Myocyte (in vitro differentiated cells): Measurements from ENCODE around the gene FDX2. TPM values are rescaled to one million over a fixed set of nuclear protein-coding genes. Genes with fewer than 3 reads are reported as not detected.

Source experiments
- DNase-seq: peaks from one replicate; pipeline ENCODE4 v3.0.0-alpha.2; 2012; ENCODE audit warnings: low read depth
- total RNA-seq: library from RNA; depleted of rRNA; stranded (reverse); fragments of >200 nt; gene quantifications from 2 replicates; pipeline ENCODE4 v1.2.3, GENCODE V29; 2014

FDX2 gene
- total RNA-seq, 1 donor from 2014 or later, result 39.4 TPM

DNA sequence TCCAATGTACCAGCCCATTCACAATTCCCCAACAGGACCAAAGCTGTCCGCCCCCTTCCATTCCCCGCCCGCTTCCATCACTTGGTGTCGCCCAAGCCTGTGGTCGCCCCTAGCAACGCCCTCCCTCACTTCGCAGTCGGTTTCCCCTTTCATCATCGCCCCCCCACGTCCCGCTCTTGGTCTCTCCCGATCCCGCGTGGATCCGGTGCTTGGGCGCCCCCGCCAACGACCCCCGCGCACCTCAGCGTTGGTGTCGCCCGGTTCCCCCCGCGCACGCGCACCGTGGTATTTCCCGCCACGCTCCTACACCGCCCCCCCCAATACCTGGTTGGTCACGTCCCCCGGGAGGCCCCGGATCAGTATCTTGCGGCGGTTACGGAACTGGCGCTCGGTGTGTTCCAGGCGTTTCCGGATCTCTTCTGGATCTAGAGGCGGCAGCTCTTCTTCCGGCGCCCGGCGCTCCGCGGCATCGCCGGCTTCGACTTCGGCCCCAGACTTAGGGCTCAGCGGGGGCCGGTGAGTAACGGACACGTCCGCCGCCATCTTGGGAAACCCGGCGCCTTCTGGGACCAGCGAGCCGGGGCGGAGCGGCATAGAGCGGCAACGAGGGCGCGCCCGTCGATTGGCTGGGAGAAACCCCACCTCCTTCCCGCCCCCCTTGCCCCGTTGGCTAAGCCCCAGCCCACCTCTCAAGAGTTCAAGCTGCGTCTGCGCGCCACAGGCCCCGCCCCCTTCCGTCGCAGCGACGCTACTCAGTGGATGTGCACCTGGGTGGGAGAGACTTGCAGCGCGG is 17.3 kb upstream of the FDX2 start, which contains the start of gene RAVER1:
Gene RAVER1 (minus strand): TSS at position 565 of the 793 bp plus-strand sequence. CDS start 22 bp downstream, at position 543.
- peak; percentile 98 for DNase-seq

DNA sequence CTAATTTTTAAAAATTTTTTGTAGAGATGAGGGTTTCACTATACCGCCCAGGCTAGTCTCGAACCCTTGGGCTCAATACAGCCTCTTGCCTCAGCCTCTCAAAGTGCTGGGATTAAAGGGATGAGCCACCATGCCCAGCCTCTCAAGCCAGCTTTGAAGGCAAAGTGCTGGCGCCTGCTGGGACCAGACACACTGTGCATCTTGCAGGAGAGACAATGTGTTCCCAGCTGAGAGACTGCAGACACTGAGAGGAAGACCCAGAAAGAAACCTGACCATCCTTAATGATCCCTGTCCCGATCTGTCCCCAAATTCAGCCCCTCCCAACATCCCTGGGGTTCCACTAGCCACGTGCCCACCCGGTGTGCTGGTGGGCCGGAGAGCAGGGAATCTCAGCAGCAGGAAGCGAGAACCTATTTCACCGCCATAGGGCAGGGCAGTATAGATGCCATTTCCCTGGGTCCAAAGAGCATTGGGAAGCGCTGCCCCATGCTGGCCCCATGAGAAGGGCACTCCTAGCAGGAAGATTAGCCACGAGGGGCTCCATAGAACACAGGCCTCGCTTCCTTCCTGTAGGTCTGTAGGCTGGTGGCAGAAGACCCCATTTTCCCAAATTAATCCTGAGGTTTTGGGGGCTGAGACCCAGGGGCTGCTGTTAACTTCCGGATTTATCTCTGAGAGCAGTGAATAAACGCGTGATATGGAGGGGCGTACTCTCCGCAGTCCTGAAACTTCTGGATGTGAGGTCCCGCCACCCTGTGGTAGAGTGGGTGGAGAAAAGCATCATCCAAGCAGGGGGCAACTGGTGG is 16.5 kb upstream of the FDX2 start:
- DNase-seq, result no peak

GRCh38 chr19:10329555-10329954 is 13.7 kb upstream of the FDX2 start:
- DNase-seq, result no peak

- DNase-seq, result no peak
Observed at GRCh38 chr19:10328558-10329429, 13.0 kb upstream of the FDX2 start.

DNA sequence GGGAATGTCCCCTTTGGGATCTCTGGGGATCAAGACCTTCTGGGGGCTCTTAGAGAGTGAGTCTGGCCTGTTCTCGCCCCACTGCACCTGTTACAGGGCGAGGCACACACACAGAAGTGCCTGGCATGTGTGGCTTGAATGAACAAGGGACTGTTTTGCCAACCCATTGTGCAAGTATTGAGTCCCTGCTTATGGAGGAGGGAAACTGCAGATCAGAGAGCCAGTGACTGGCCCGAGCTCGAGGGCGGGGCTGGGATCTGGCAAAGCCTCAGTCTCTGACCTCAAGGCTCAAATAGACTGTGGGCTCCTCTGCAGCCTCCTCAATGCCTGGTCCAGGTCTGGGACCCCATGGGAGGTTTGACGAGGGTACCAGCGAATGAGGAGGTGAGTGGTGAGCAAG is 12.0 kb upstream of the FDX2 start:
- peak; percentile 44 for DNase-seq

DNA sequence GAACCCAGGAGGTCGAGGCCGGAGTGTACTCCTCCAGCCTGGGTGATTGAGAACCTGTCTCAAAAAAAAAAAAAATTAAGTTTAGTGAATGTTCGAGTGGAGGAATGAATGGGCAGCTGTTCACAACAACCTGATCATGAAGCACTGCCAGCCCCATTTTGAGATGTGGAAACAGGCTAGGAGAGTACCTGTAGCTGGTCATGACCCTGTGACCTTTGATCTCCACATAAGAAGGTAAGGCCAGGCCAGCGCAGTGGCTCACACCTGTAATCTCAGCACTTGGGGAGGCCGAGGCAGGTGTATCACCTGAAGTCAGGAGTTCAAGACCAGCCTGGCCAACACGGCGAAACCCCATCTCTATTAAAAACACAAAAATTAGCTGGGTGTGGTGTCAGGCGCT is 9.9 kb upstream of the FDX2 start:
- no peak for DNase-seq

- no peak for DNase-seq
Observed at GRCh38 chr19:10321874-10322835, 6.3 kb upstream of the FDX2 start.

- DNase-seq, result no peak
Observed at GRCh38 chr19:10321417-10321797, 5.6 kb upstream of the FDX2 start.

DNA sequence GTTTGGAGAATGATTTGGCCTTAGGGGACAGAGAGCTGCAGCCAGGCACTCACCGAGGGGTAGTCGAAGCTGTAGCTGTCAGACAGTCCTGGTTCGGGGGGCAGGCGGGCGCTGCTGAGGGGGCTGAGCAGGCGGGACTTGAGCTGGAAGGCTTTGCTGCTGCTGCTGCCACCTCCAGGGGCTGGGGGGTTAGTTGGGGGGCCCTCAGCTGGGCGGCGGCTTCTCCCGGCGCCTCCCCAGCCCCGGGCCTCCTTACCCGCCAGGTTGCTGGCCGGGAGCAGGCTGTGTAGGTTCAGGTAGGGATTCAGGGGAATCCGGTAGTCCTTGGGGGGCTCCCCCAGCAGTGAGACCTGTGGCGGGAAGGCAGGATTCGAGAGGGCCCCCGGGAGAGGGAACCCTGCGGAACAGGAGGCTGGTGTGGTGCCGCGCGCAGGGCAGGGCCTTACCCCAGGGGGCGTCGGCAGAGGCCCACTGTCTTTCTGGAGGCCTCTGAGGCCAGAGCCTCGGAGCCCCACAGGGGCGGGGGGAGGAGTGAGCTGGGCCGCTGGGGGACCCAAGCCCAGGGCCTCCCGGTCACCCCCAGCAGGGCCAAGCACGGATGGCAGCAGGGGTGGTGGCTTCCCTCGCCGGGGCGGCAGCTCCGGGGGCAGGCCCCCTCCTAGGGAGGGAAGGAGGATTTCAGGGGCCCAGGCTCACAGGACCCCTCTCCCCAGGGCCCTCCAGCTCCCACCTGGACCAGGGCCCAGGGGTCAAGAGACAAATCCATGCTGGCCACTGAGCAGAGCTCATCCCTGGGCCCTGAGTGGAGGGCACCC is 5.0 kb upstream of the FDX2 start:
- no peak for DNase-seq

- DNase-seq, result no peak
Observed at GRCh38 chr19:10318807-10319682, 3.2 kb upstream of the FDX2 start.

DNA sequence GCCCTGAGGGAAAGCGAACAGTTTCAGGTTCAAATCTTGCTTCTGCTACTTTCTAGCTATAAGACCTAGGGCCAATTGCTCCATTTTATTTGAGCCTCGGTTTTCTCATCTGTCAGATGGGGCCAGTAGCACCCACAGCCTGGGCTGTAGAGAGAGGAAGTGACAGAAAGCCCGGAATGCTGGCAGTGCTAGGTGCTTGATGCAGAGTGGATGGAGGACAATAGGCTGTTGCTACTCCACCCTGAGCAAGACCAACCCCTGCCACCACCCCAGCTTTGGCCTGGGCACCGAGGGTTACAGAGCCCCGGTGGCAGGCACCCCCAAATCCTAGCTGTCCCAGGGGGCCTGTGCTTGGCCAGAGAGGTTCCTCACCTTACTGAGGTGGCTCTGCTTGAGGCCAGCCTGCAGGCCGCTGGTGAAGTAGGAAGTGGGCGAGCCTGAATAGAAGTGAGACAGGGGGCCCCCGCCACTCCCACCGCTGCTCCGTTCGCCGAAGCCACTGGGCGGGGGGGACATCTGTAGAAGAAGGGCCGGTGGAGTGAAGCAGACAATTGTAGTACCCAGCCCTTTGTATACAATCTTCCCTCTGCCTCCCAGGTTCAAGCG is 2.1 kb upstream of the FDX2 start:
- no peak for DNase-seq

GRCh38 chr19:10317045-10317856 is 1.4 kb upstream of the FDX2 start:
- no peak for DNase-seq

DNA sequence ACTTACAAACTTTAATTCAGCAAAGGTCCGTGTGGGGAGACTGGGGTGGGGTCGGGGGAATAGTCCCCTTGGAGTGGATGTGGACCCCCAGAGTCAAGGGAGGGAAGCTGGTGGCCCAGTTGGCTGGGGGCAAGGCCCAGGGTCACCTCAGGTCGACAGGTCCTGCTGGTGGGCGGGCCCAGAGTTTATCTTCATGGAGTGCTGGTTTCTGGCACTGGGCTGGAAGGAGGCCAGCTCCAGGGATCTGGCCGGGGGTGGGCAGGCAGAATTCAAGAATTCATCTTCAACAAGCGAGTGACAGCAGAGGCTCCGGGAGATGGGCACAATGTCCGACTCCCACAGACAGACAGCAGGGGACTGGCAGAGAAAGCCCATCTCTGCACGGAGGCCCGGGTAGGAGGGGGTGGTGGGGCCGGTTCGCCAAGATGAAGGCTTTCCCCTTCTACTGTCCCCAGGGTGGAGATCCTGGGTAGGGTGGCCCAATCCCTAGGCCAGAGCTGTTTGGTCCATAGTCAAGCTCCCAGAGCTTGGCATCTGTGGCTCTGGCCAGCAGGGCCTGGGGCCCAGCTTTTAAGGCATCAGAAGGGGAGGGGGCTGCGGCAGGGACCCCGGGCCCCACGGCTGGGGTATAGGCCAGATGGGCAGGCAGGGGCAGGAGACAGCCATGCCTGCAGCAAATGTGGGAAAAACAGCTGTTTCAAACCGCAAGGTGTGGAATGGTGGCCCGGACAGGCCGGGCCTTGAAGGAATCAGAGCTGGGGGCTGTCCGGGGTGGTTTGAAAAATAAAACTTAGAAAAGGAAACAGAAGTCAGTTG is 622 bp upstream of the FDX2 start:
- no peak for DNase-seq

GRCh38 chr19:10309423-10309822 is 6.4 kb downstream of the FDX2 start, which contains the start of gene ZGLP1:
Gene ZGLP1, minus strand, starts transcription at chr19:10309815.
- DNase-seq, result no peak

GRCh38 chr19:10306327-10306726 is 9.5 kb downstream of the FDX2 start:
- DNase-seq, result no peak

GRCh38 chr19:10305139-10305806 is 10.5 kb downstream of the FDX2 start:
- DNase-seq, result peak; percentile 79
